ENCODE results near the gene GABARAPL1.
A peak's percentile ranks its signal among the peaks of the same experiment; 100 is the strongest.
"Not testable (repeated sequence)": the region's sequence is repeated elsewhere in the genome, so short reads cannot be mapped to it uniquely, and the experiment has no call there.

The GABARAPL1 gene

DNA sequence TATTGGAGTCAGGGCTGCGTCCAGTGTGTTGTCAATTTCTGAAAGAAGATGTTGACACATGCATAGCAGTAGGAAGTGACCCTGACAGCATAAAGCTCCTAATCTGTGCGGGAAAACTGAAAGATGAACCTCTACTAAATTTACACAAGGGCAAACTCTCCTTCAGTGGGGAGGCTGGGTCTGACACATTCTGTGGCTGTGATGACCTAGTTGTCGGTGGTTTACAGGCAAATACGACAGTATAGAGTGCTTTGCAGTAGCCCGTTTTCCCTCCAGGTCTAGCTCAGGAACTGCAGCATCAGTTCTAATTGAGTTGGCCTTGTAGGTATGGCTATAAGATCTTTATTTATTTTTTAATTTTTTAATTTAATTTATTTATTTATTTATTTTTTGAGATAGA lies 14.8 kb upstream of the GABARAPL1 start:
- no peak for DNase-seq (ENCODE audit: low spot score)

DNA sequence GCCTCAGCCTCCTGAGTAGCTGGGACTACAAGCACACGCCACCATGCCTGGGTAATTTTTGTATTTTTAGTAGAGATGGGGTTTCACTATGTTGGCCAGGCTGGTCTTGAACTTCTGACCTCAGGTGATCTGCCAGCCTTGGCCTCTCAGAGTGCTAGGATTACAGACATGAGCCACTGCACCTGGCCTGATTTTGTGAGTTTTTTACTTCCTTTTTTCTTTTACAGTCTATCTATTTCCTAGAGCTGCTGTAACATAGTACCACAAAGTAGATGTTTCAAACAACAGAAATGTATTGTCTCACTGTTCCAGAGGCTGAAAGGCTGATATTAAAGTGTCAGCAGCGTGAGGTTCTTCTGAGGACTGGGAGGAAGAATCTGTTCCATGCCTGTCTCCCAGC lies 8.2 kb upstream of the GABARAPL1 start:
- DNase-seq (ENCODE audit: low spot score), result not testable (repeated sequence)

DNA sequence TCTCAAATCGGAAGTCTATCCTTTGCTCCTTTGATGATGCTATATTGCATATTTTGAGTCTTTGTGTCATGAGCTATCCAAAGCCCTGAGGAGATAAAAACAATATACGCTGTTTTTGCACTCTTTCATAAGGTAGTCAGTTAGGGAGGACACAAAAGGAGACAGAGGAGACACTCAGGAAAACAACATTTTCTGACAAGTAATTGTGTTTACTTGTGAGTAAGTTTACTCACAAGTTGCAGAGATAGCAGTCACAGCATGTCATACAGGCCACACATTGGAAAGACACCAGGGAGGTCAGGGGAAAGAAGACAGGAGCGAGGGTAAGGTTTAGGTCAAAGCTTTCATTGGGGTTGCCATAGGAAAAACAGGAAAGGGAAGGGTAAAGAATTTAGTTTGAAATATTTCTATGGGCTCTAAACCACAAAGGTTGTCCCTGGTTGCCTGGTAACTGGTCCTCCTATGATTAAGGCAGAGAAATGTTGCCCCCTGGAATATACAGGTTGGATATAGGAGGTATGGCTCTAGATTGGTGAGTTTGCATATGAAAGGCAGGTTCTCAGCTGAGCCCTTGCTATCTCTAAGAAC lies 7.4 kb upstream of the GABARAPL1 start:
- no peak for DNase-seq (ENCODE audit: low spot score)

DNA sequence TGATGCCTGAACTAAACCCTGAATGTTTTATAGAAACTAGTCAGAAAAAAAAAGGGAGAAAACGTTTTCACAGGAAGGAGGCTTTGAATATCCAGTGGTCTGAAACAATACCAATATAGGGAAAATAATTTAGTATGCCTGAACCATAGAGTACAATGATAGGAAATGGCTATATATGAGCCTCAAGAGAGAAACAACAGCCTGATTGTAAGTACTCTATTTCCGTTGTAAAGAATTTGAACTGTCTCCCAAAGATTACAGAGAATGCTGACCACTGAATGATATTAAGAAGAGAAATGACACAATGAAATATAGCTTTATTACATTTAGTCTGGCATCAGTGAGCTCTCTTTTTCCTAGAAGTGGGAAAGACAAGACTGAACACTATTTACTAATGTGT lies 5.5 kb upstream of the GABARAPL1 start:
- DNase-seq (ENCODE audit: low spot score), result no peak

DNA sequence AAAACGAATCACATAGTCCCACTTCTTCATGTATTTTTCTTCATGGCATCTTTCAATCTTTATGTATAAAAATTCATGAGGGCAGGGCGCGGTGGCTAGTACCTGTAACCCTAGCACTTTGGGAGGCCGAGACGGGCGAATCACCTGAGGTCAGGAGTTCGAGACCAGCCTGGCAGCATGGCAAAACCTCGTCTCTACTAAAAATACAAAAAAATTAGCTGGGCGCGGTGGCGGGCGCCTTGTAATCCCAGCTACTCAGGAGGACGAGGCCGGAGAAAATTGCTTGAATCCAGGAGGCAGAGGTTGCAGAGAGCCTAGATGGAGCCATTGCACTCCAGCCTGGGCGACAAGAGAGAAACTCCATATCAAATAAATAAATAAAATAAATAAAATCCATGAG lies 2.5 kb upstream of the GABARAPL1 start:
- DNase-seq (ENCODE audit: low spot score), result no peak

DNA sequence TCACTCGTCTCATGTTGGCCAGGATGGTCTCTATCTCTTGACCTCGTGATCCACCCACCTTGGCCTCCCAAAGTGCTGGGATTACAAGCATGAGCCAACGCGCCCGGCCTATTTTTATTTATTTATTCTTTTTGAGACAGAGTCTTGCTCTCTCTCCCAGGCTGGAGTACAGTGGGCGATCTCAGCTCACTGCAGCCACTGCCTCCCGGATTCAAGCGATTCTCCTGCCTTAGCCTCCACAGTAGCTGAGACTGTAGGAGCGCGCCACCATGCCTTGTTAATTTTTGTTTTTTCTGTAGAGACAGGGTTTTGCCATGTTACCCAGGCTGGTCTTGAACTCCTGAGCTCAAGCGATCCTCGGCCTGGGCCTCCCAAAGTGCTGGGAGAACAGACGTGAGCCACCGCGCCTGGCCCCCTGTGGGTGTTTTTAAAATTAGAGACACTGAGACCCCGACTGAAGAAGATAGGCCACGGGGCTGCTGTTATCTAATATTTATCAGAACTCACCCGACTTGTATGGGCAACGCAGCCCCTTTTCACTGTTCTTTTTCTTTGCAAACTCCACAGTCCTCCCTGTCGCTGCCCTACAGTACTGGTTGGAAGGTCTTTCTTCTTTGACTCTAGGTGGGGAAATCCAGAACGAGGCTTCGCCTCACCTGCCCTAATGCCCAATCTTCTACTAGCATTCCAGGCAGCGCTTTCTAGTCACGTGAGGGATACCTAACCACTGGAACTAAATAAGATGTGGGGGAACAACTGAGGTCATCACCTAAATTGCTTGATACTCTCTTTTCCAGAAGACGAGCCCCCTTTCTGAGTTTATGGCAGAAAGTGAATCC lies 1.4 kb upstream of the GABARAPL1 start:
- no peak for DNase-seq (ENCODE audit: low spot score)

DNA sequence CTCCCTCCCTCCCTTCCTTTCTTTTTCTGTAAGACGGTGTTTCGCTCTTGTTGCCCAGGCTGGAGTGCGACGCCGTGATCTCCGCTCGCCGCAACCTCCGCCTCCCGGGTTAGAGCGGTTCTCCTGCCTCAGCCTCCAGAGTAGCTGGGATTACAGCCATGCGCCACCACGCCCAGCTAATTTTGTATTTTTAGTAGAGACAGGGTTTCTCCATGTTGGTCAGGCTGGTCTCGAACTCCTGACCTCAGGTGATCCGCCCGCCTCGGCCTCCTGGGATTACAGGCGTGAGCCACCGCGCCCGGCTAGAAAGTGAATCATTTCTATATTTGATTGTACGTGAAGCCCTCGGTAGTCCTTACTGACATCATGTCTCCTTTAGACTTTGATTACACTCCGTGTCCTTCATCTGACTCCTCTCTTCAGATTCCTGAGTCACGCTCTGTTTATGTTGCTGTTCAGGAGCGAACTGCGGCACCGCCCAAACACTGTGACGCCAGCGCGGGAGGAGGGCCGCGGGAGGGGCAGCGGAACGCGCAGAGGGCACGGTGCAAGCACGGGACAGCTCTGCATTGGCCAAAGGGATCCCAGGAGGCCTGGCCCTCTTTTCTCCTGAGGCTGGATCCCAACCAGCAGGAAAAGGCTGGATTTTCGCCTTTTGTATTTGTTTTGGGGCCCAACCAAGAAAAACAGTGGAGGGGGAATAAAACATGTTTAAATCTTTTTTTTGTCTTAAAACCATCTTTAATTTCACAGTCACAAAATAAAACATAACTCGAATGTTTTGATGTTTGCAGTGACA lies 538 bp upstream of the GABARAPL1 start:
- peak; percentile 100 for DNase-seq (ENCODE audit: low spot score)

DNA sequence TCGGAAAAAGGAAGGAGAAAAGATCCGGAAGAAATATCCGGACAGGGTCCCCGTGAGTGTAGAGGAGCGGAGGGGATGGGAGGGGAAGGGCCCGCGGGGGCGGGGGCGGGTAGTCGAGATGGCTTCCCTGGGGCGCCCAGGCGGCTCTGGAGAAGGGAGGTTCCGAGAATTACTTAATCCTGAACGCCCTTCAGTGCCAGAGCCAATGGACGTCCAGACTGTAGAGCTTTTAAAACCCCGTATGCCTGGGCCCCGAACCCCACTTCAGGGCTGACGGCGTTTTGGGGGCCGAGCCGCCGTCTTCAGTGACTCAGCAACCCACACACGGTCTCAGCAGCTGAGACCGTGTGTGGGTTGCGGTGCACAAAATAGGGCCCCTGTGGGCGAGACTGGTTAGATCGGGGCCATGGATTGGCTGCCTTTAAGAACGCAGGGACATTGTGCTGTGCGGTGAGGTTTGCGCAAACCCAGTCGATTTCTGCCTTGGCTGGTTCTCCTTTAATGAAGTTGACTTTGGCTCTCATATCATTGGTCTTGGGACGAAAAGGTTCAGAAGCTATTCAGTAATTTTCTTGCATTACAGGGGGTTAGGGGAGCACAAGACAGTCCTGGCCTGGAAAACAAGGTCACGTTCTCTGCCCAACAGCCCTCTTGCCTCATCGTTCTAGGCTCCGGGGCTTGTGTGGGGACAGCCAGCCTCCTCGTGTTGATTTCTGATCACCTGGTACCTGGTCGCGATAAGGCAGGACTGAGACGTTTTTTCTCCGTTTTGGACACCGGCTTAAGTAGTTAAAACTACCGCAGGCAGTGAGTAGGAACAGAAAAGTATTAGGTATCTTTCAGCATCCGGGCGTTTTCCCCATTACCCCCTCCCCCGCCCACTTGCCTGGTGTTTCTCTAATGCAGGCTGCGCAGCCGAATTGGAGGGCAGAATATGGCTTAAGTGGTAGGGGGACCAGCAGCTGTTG lies 775 bp downstream of the GABARAPL1 start:
- DNase-seq (ENCODE audit: low spot score), result peak; percentile 72

DNA sequence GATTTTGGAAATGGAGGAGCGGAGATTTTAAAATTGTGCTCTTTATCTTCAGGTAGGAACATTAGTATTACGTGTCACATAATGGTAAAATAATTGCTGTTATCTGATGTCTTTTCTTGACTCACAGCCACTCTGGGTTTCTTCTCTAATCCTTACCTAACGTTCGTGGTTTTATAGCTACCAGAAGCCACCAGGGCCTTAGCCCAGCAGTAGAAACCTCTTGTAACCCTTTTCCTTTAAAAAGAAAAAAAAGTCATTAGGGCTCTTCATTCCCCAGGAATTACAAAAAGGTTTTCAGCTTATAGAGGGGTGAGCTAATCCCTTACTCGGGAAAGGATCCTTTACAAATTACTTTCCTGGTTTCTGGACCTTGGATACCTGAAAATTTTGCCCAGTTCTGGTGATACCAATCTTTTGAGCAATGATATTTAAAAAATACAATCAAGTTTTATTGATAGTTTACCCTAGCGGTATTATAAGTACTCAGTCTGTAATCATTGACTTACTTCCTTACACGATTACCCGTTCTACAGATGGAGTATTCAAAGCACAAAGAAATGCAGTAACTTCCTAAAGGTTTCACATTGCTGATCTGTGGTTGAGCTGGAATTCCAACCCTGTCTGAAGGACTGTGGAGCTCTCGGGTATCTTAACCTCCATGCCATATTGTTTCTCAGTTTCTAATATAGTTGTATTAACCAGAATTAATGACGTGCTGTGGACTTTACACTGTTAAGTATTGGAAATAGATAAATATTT lies 1.6 kb downstream of the GABARAPL1 start:
- peak; percentile 86 for DNase-seq (ENCODE audit: low spot score)

DNA sequence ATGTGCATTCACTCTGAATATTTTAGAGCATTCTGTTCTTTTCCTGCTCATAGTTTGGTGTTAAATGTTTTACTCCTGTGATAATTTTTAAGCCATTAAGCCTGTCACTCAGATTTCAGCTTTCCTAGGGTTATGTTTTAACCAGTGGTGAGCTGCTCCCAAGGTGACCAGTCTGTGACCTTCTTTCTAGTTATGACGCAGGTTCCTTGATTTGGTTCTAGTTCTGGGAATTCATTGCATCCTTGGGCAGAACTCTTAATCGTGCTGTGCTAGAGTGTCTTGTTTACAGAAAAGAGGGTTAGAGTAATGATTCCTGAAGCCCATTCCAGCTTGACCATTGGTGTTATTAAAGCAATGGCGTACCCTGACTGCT lies 2.2 kb downstream of the GABARAPL1 start:
- DNase-seq (ENCODE audit: low spot score), result peak; percentile 82

DNA sequence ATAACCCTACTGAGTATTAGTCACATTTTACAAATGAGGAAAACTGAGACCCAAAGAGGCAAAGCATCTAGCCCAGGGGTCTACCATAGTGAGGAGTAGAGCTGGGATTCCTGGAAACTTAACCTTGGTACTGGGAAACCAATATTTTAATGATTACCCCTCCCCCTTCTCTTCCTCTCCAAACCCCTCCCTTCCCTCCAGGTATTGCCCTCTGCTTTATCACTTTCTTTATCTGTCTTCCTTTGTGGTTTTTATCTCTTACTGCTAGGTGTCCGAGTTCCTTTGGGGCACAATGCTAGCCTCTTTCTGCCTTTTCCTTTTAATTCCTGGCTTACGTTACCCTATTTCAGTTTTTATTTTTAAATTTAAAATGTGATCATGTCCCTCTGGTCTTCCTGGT lies 2.8 kb downstream of the GABARAPL1 start:
- DNase-seq (ENCODE audit: low spot score), result no peak

DNA sequence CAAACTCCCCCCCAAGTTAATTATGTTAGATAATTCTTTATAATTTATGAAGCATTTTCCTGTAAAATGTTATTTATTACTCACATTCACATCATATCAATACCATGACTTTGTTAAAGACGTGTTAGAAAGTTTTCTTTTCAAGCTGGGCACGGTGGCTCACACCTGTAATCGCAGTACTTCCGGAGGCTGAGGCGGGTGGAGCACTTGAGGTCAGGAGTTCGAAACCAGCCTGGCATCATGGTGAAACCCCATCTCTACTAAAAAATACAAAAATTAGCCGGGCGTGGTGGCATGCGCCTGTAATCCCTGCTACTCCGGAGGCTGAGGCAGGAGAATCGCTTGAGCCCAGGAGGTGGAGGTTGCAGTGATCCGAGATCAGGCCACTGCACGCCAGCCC lies 3.3 kb downstream of the GABARAPL1 start:
- DNase-seq (ENCODE audit: low spot score), result not testable (repeated sequence)

DNA sequence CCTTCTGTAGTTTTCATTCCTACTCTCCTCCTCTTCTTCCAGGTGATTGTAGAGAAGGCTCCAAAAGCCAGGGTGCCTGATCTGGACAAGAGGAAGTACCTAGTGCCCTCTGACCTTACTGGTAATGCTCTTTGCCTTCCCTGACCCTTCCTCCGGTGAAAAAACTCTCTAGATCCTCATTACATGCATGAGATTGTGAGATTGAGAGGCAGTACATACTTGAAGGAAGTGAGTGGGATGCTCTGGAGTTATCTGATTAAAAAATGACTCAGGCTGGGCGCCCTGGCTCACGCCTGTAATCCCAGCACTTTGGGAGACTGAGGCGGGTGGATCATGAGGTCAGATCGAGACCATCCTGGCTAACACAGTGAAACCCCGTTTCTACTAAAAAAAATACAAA lies 5.3 kb downstream of the GABARAPL1 start:
- DNase-seq (ENCODE audit: low spot score), result no peak

DNA sequence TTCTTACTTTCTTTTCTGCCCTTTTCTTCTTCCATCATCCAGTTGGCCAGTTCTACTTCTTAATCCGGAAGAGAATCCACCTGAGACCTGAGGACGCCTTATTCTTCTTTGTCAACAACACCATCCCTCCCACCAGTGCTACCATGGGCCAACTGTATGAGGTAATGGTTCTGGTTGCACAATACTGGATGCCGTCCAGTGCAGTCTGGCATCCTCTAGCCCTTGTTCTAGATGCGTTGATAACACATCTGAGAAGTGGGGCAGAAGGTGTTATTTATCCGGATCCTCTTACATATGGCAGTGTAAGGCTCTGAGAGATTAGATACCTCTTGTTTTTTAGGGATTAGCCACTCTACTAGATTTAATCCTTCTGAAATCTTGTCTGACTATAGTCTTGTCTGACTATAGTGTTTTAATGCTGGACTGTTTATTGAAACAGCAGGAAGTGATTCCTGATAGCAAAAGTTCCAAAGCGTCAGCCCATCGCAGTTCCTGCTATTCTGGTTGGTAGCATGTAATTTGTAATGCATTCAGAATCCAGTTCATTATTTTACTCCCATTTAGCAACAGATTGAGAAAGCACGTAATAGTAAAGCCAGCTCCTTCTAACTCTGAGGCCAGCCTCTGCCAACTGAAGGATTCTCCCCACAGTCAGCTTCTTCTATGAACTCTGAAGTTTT lies 7.9 kb downstream of the GABARAPL1 start:
- no peak for DNase-seq (ENCODE audit: low spot score)

DNA sequence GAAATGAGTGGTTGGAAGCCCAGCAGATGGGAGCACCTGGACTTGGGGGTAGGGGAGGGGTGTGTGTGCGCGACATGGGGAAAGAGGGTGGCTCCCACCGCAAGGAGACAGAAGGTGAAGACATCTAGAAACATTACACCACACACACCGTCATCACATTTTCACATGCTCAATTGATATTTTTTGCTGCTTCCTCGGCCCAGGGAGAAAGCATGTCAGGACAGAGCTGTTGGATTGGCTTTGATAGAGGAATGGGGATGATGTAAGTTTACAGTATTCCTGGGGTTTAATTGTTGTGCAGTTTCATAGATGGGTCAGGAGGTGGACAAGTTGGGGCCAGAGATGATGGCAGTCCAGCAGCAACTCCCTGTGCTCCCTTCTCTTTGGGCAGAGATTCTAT lies 9.2 kb downstream of the GABARAPL1 start:
- no peak for DNase-seq (ENCODE audit: low spot score)

DNA sequence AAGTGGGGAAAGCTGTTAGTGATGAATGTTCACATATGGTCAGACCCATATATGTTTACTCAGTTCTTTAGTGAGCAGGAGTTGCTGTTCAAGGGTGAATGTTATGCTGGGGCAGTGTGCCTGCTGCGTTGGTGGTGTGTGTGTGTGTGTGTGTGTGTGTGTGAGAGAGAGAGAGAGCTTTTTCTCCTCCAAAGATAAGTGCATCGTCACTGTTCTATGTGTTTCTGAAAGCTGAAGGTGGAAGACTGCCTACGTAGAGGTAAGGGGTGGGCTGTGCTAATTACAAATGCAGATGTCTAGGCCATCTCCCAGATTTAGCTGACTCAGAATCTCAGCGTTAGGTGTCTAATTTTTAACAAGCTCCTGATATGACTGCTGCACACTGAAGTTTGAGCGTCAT lies 10.5 kb downstream of the GABARAPL1 start:
- DNase-seq (ENCODE audit: low spot score), result no peak

DNA sequence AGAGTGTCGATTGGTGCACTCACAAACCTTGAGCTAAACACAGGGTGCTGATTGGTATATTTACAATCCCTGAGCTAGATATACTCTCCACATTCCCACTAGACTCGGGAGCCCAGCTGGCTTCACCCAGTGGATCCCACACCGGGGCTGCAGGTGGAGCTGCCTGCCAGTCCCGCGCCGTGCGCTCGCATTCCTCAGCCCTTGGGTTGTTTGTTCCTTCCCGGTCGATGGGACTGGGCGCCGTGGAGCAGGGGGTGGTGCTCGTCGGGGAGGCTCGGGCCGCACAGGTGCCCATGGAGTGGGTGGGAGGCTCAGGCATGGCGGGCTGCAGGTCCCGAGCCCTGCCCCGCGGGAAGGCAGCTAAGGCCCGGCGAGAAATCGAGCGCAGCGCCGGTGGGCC lies 12.7 kb downstream of the GABARAPL1 start:
- not testable (repeated sequence) for DNase-seq (ENCODE audit: low spot score)

DNA sequence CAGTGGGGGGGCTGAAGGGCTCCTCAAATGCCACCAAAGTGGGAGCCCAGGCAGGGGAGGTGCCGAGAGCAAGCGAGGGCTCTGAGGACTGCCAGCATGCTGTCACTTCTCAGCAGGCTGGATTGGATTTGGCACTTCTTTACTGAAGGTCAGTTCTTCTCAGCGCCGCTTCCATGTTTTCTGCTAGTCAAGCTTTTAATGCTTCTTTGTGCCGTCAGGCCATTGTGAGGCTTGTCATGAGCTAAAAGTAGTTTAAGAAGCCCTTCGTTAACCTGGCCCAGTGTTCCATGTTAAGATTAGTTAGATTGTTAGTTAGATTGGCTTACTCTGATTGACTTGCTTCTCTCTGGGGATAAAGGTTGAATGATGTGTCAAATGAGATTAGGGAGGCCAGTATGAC lies 13.4 kb downstream of the GABARAPL1 start:
- DNase-seq (ENCODE audit: low spot score), result no peak

DNA sequence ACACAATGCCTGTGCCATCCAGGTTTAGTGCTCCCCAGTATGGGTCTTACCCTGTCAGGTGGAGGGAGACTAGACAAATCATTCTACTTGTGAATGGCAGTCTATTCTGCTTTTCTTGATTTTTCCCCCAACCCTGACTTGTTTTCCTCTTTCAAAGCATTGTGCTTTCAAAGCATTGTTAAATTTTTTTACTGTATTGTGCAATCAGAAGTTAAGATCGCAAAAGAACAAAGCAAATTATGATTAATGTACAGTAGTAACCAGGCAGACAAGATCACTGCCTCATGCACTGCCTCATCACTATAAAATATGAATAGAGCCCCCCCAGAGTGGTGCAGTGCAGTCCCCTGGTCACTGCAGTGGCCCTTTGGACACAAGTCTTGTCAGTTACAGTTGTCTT lies 14.1 kb downstream of the GABARAPL1 start:
- DNase-seq (ENCODE audit: low spot score), result no peak

DNA sequence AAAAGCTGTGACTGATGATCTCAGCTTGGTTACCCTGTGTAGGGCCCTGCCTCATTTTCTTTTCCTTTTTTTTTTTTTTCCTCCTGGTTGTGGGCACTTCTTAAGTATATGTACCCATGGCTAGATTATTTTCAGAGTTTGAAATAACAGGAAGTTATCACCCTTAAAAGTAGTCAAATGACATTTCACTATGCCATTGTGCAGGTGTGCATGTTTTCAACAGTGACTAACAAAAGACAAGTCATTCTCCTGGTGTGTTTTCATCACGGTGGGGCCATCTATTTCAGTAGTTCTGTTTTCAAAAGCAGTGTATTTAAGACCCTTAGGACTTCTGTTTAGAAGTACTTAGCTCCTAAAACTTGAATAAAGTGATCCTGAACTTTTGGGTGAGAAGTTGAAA lies 15.0 kb downstream of the GABARAPL1 start:
- no peak for DNase-seq (ENCODE audit: low spot score)

DNA sequence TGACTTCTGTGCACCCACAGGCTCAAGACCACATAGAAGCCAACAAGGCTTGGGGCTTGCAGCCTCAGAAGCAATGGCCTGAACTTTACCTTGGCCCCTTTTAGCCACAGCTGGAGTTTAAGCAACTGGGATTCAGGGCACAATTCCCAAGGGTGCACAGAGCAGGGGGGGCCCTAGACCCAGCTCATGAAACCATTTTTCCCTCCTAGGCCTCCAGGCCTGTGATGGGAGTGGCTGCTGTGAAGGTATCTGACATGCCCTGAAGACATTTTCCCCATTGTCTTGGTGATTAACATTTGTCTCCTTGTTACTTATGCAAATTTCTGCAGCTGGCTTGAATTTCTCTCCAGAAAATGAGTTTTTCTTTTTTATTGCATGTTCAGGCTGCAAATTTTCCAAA lies 21.9 kb downstream of the GABARAPL1 start:
- DNase-seq (ENCODE audit: low spot score), result no peak
